PFSK-1 (cell line): ENCODE results near the gene KRTAP5-7.

ENCODE experiments used
- FOXP2 ChIP-seq: optimal IDR thresholded peaks from 2 replicates; pipeline ENCODE3; 2011; ENCODE audit warnings: borderline replicate concordance, control low read depth, inconsistent platforms; ENCODE audit not compliant: insufficient read depth; ENCODE audit errors: extremely low read length, extremely low read depth
- POLR2AphosphoS5 ChIP-seq: IDR thresholded peaks from 2 replicates; pipeline ENCODE4 v1.6.1; 2012; ENCODE audit warnings: low read depth, mild to moderate bottlenecking, control low read depth, low read length, moderate library complexity
- REST ChIP-seq, 2 experiments: IDR thresholded peaks; 2 replicates each; pipeline versions ENCODE4 v1.6.1 to v1.8.0; 2011 to 2012; ENCODE audit warnings: low read depth in 2 of 2, low read length in 2 of 2, control low read depth in 1 of 2, inconsistent platforms in 1 of 2, mild to moderate bottlenecking in 1 of 2, moderate library complexity in 1 of 2; ENCODE audit not compliant: insufficient read depth in 1 of 2
- SIN3A ChIP-seq: IDR thresholded peaks from 2 replicates; pipeline ENCODE4 v1.6.1; 2012; ENCODE audit warnings: mild to moderate bottlenecking, low read length, moderate library complexity, borderline replicate concordance; ENCODE audit not compliant: insufficient read depth
- TAF1 ChIP-seq: IDR thresholded peaks from 2 replicates; pipeline ENCODE4 v1.6.1; 2012; ENCODE audit warnings: low read length, control low read depth, borderline replicate concordance; ENCODE audit not compliant: insufficient read depth

The KRTAP5-7 gene

GRCh38 chr11:71482216-71482615, 44.9 kb upstream of the KRTAP5-7 start:
- TF ChIP-seq SIN3A (no peak), REST (IDR thresholded peaks at IDR 0.05; ENCODE audit: insufficient read depth in 1 of 2, low read depth in 2 of 2, low read length in 2 of 2) (no peak), TAF1 (no peak), POLR2AphosphoS5 (no peak), FOXP2 (no peak)

GRCh38 chr11:71482746-71483364, 44.2 kb upstream of the KRTAP5-7 start:
- TF ChIP-seq POLR2AphosphoS5 (no peak), FOXP2 (no peak), REST (IDR thresholded peaks at IDR 0.05; ENCODE audit: insufficient read depth in 1 of 2, low read depth in 2 of 2, low read length in 2 of 2) (no peak), SIN3A (no peak), TAF1 (no peak)

- TF ChIP-seq REST (IDR thresholded peaks at IDR 0.05; ENCODE audit: insufficient read depth in 1 of 2, low read depth in 2 of 2, low read length in 2 of 2) (no peak), TAF1 (no peak), FOXP2 (no peak), POLR2AphosphoS5 (no peak), SIN3A (no peak)
Measured at GRCh38 chr11:71483692-71484091, 43.4 kb upstream of the KRTAP5-7 start.

GRCh38 chr11:71484248-71485062, 42.6 kb upstream of the KRTAP5-7 start:
- no peak for TF ChIP-seq TAF1
- no peak for TF ChIP-seq POLR2AphosphoS5
- TF ChIP-seq SIN3A: no peak
- no peak for TF ChIP-seq FOXP2
- TF ChIP-seq REST (IDR thresholded peaks at IDR 0.05; ENCODE audit: insufficient read depth in 1 of 2, low read depth in 2 of 2, low read length in 2 of 2): no peak
